Activated T-helper 2 cell treated with anti-CD3 and anti-CD28 coated beads, Interferon-gamma antibody, Interleukin-2, Interleukin-4, amounts not matched to agents 10 μg/mL and 5 μg/mL and 100 μg/mL, durations not matched to agents 14 hours and 24 hours and 36 hours (primary cell): ENCODE data around the gene OR6C75. TPM values are rescaled to one million over a fixed set of nuclear protein-coding genes. Genes with fewer than 3 reads are reported as not detected.
"Not testable (repeated sequence)": the region's sequence is repeated elsewhere in the genome, so short reads cannot be mapped to it uniquely, and the experiment has no call there.

Source experiments
- DNase-seq: peaks from one replicate; pipeline ENCODE4 v3.0.0; 2021; ENCODE audit warnings: low spot score
- H3K27ac Mint-ChIP-seq: one replicate; pipeline ENCODE4 v1.8.0; 2021; ENCODE audit warnings: mixed read lengths
- H3K27me3 Mint-ChIP-seq: one replicate; pipeline ENCODE4 v1.8.0; 2021; ENCODE audit warnings: low read depth, mixed read lengths
- H3K36me3 Mint-ChIP-seq: one replicate; pipeline ENCODE4 v1.8.0; 2021; ENCODE audit warnings: low read depth, mixed read lengths
- H3K4me1 Mint-ChIP-seq: one replicate; pipeline ENCODE4 v1.8.0; 2021; ENCODE audit warnings: low read depth, mixed read lengths
- H3K4me3 Mint-ChIP-seq: one replicate; pipeline ENCODE4 v1.8.0; 2021; ENCODE audit warnings: low read depth, mild to moderate bottlenecking, moderate library complexity, mixed read lengths
- H3K9me3 Mint-ChIP-seq: one replicate; pipeline ENCODE4 v1.8.0; 2021; ENCODE audit warnings: mixed read lengths
- intact Hi-C: fragments of 100-400 bp; cut with micrococcal nuclease; formaldehyde crosslinking; loops from one replicate; pipeline ENCODE4 v1.15.1; 2023
- total RNA-seq: library from RNA; stranded (reverse); gene quantifications from 2 replicates; pipeline ENCODE4 v1.2.3, GENCODE V29; 2022

OR6C75 gene
- total RNA-seq, 1 donor from 2014 or later, result not detected

GRCh38 chr12:55407866-55408265 is 45.1 kb downstream of the OR6C75 start:
- intact Hi-C loops, result no loop called here
- H3K27me3 Mint-ChIP-seq, result peaks cover 9% of the 10 kb centered on the region
- no peak overlapping the region for H3K4me3 Mint-ChIP-seq
- no peaks in the 10 kb centered on the region for H3K9me3 Mint-ChIP-seq
- H3K27ac Mint-ChIP-seq, result no peak overlapping the region
- no peaks in the 10 kb centered on the region for H3K36me3 Mint-ChIP-seq
- no peaks in the 10 kb centered on the region for H3K4me1 Mint-ChIP-seq
- DNase-seq, result no peak

DNA sequence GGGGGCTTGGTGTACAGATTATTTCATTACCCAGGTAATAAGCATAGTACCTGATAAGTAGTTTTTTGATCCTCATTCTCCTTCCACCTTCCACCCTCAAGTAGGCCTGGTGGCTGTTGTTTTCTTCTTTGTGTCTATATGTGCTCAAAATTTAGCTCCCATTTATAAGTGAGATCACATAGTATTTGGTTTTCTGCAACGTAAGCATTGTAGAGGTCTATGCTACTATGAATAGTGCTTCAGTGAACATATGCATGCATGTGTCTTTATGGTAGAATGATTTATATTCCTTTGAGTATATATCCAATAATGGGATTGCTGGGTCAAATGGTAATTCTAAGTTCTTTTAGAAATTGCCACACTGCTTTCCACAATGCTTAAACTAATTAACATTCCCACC is 46.4 kb downstream of the OR6C75 start:
- H3K36me3 Mint-ChIP-seq, H3K4me1 Mint-ChIP-seq, DNase-seq, H3K9me3 Mint-ChIP-seq, H3K4me3 Mint-ChIP-seq, H3K27ac Mint-ChIP-seq, H3K27me3 Mint-ChIP-seq, intact Hi-C loops: not testable (repeated sequence)

DNA sequence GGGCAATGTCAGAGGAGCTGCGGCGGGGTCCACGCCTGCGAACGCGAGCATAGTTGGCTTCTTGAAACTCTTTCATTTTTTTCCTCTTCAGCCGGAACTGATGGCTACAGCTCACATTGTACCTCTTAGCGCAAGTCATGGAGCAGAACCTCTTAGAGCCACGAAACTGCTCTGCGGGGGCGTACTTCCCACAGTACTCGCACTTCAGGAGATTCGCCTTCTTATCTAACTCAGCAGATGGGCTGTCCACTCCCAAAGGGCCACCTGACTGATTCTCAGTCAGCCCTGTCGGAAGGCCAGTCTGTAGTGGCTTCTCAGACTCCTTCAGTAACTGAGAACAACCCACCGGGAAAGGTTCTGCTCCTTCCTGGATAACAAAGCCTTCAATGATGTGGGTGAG is 49.4 kb downstream of the OR6C75 start:
- H3K9me3 Mint-ChIP-seq, H3K27ac Mint-ChIP-seq, H3K4me1 Mint-ChIP-seq, H3K36me3 Mint-ChIP-seq, intact Hi-C loops, DNase-seq, H3K4me3 Mint-ChIP-seq: not testable (repeated sequence)
- peaks cover 26% of the 10 kb centered on the region for H3K27me3 Mint-ChIP-seq

- H3K27ac Mint-ChIP-seq, DNase-seq, H3K36me3 Mint-ChIP-seq, intact Hi-C loops, H3K9me3 Mint-ChIP-seq, H3K4me1 Mint-ChIP-seq, H3K4me3 Mint-ChIP-seq: not testable (repeated sequence)
- peaks cover 28% of the 10 kb centered on the region for H3K27me3 Mint-ChIP-seq
Measured at GRCh38 chr12:55413498-55414388, 51.0 kb downstream of the OR6C75 start.

GRCh38 chr12:55414396-55414823 is 51.6 kb downstream of the OR6C75 start:
- H3K4me1 Mint-ChIP-seq, H3K27ac Mint-ChIP-seq, H3K36me3 Mint-ChIP-seq, H3K9me3 Mint-ChIP-seq, intact Hi-C loops, DNase-seq, H3K4me3 Mint-ChIP-seq: not testable (repeated sequence)
- peaks cover 31% of the 10 kb centered on the region for H3K27me3 Mint-ChIP-seq

DNA sequence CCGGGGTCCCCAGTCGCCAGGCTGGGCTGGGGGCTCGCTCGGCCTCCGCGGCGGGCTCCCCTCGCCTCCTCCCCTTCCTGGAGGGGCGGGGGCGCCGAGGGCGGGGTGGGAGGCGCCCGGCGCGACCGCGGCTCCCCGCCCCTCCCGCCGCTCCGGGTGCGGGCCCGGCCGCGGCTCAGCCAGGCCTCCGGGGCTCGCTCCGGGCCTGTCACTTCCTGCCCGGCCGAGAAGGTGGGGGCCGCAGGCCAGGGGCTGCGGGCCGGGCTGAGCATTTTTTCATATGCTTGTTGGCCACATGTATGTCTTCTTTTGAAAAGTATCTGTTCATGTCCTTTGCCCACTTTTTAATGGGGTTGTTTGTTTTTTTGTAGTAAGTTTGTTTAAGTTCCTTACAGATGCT is 52.1 kb downstream of the OR6C75 start:
- H3K36me3 Mint-ChIP-seq, H3K27ac Mint-ChIP-seq, H3K9me3 Mint-ChIP-seq, DNase-seq, intact Hi-C loops, H3K4me1 Mint-ChIP-seq, H3K4me3 Mint-ChIP-seq: not testable (repeated sequence)
- H3K27me3 Mint-ChIP-seq, result peaks cover 31% of the 10 kb centered on the region

DNA sequence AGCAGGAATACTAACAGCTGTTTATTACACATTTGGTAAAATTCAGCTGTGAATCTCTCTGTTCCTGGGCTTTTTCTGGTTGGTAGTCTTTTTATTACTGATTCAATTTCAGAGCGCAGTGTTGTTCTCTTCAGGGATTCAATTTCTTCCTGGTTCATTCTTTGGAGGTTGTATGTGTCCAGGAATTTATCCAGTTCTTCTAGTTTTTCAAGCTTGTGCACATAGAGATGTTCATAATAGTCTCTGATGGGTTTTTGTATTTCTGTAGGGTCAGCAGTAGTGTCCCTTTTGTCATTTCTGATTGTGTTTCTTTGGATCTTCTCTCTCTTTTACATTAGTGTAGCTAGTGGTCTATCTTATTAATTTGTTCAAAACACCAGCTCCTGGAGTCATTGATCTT is 54.2 kb downstream of the OR6C75 start:
- H3K4me1 Mint-ChIP-seq, result no peaks in the 10 kb centered on the region

More for the DNA sequence above, 54.2 kb downstream of the OR6C75 start:
- Mint-ChIP-seq H3K4me3 (no peak overlapping the region), H3K27ac (no peak overlapping the region), H3K9me3 (no peaks in the 10 kb centered on the region), H3K36me3 (no peaks in the 10 kb centered on the region), H3K27me3 (peaks cover 32% of the 10 kb centered on the region)
- intact Hi-C loops, result no loop called here
- no peak for DNase-seq

Other genes starting within 250 kb of the OR6C75 start
- gene OR9K2, start 236.6 kb upstream of the OR6C75 start, total RNA-seq, result not detected in 2 replicates
- gene OR10A7, start 141.9 kb upstream of the OR6C75 start, total RNA-seq, result not detected in 2 replicates
- not detected in 2 replicates for gene OR6C74, start 118.4 kb upstream of the OR6C75 start, total RNA-seq
- not detected in 2 replicates for gene OR6C6, start 66.4 kb upstream of the OR6C75 start, total RNA-seq
- not detected in 2 replicates for gene OR6C1, start 48.6 kb upstream of the OR6C75 start, total RNA-seq
- not detected in 2 replicates for gene OR6C3, start 32.2 kb upstream of the OR6C75 start, total RNA-seq
- not detected in 2 replicates for gene OR6C65, start 37.6 kb downstream of the OR6C75 start, total RNA-seq
- gene OR6C76, start 63.3 kb downstream of the OR6C75 start, total RNA-seq, result not detected in 2 replicates
- not detected in 2 replicates for gene OR6C2, start 81.1 kb downstream of the OR6C75 start, total RNA-seq
- gene OR6C70, start 107.2 kb downstream of the OR6C75 start, total RNA-seq, result 0.32 TPM in 1 of 2 replicates, not detected in the other
- not detected in 2 replicates for gene OR6C68, start 129.4 kb downstream of the OR6C75 start, total RNA-seq
- gene OR6C4, start 186.6 kb downstream of the OR6C75 start, total RNA-seq, result not detected in 2 replicates
- gene OR2AP1, start 209.5 kb downstream of the OR6C75 start, total RNA-seq, result 0.11 TPM in 1 of 2 replicates, not detected in the other